Esophagus mucosa (tissue), 1 donor: Measurements from ENCODE around the gene ABCA8. TPM values are rescaled to one million over a fixed set of nuclear protein-coding genes. Genes with fewer than 3 reads are reported as not detected.
A peak's percentile ranks its signal among the peaks of the same experiment; 100 is the strongest.
"Not testable (repeated sequence)": the region's sequence is repeated elsewhere in the genome, so short reads cannot be mapped to it uniquely, and the experiment has no call there.

ENCODE experiments used
- ATAC-seq: fragments of 200-7000 bp; cut with Tn5 transposase; one replicate; pipeline ENCODE4 v1.9.1; 2020
- total RNA-seq: library from RNA; stranded (reverse); gene quantifications from one replicate; pipeline ENCODE4 v1.2.4, GENCODE V29; 2023
- donor health status: DM: yes; HTN: yes; CAD: no.

ABCA8 gene
- total RNA-seq, 1 donor from 2014 or later, result 0.72 TPM

GRCh38 chr17:68867759-68868516 is 87.3 kb downstream of the ABCA8 start:
- no peak for ATAC-seq

DNA sequence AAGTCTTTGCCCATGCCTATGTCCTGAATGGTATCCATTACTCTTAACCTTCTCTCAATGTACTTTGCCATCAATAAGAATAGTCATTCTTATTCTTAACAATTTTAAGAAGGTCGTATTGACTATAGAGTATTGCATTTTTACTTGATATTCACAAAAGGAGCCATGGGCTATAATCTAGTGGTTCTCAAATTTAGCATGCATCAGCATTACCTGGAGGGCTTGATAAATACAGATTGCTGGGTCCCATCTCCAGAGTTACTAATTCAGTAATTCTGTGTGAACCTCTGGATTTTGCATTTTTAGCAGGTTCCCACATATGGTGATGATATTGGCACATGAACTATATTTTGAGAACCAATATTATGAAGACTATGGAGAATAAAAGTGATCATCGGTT is 89.6 kb downstream of the ABCA8 start:
- no peak for ATAC-seq

DNA sequence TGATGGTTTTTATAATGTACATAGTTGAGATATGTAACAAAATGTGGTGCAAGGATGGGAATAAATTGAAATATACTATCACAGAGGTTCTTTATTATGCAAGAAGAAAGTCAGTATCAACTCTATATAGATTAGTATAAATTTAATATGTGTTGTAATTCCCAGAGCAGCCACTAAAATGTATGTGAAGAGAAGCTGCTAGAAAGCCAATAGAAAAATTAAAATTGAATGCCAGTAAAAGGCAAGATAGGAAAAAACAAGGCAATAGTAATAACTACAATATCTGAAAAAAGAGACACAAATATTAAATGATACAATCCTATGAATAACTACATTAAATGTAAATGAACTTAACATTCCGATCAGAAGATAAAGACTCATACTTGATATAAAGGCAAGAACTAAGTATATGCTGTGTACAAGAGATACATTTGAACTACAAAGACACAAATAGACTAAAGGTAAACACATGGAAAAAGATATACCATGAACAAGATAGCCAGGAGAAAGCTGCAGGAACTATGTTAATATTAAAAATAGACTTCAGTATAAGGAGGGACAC is 92.0 kb downstream of the ABCA8 start:
- ATAC-seq, result no peak

DNA sequence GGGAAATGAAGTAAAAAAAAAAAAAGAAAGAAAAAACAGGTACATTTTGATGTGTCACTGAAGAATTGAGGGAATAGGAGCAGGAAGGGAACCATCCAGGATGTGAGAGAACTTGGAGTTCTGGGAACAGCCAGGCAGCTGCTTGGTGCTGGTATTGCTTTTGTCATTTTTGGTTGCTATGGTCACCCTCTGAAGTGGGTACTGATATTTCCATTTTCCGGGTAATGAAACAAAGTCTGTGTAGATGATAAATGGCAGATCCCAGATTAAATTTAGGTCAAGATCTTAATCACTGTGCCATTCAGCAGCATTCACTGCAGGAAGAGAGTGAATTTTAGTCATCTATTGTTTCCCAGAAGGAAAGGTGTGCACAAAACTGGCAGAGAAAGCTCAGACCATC is 93.6 kb downstream of the ABCA8 start:
- peak; percentile 31 for ATAC-seq

- no peak for ATAC-seq
Observed at GRCh38 chr17:68860941-68861340, 94.3 kb downstream of the ABCA8 start.

GRCh38 chr17:68854452-68854851 is 100.7 kb downstream of the ABCA8 start:
- ATAC-seq, result no peak

GRCh38 chr17:68853439-68853838 is 101.8 kb downstream of the ABCA8 start:
- no peak for ATAC-seq

GRCh38 chr17:68853036-68853435 is 102.2 kb downstream of the ABCA8 start:
- ATAC-seq, result no peak

DNA sequence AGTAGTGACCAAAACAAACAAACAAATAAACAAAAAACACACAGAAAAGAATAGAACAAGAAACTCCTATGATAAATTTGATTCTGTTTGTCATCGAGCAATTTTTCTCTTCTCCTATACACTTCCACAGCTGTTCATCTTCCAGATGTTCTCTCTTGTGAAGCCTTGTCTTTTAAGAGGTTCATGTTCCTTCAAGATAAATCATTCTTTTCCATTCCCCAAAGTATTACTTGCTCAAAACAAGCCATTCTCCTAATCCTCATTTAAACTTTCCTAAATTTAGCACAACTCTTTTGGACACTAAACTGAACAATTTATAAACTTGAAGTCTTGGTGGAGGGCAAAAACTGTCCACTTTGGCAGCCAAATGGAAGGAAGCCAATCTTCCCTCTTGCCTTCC is 103.3 kb downstream of the ABCA8 start:
- no peak for ATAC-seq

DNA sequence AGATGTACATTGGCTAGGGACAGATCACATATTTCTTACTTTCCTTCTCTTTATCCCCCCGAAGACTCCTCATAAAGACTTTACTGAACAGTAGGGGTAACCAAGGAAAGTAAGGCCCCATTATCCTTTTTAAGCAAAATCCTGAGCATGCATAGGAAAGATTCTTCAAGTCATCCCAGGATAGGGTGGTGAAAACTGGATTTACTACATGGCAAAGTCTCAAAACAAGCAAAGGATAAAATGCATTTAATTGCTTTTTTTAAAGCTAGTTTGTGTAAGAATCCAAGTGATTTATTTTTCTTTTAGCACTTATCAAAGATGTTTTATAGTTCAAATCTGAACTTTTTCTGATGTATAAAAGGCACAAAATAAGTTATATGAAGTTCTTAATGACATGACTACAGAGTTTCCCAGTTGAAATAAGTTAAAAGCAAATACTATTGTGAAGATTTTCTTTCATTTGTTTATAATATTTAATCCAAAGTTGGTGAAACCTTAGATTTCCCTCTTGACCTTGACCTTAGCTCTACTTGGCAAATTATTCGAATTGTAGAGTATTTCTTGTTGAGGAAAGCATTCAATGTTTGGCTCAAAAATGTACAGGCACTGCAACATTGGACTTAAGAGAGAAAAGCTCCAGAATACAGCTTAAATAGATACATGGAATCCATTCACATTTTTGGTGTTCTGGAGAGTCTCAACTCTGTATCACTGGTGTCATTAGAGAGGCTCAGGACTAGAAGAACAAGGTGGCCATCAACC is 104.3 kb downstream of the ABCA8 start:
- ATAC-seq, result no peak

GRCh38 chr17:68849673-68850610 is 105.2 kb downstream of the ABCA8 start:
- ATAC-seq, result no peak

- ATAC-seq, result no peak
Observed at GRCh38 chr17:68847711-68848110, 107.5 kb downstream of the ABCA8 start.

GRCh38 chr17:68843522-68843921 is 111.7 kb downstream of the ABCA8 start:
- no peak for ATAC-seq

DNA sequence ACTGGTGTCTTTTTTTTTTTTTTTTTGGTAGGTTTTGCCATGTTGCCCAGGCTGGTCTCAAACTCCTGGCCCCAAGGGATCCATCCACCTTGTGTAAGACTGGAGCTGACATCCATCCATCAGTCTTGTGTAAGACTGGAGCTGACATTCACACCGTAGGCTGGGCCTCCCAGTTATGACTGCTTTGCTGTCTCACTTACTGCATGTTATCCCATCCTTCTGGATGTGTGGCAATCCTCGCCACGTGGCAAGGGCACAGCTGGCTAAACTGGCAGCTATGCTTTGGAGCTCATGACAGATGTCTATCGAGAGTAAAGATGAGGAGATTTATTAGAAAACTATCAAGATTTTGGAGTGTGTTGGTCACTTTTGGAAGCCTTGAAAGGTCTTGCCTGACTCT is 115.1 kb downstream of the ABCA8 start:
- no peak for ATAC-seq

DNA sequence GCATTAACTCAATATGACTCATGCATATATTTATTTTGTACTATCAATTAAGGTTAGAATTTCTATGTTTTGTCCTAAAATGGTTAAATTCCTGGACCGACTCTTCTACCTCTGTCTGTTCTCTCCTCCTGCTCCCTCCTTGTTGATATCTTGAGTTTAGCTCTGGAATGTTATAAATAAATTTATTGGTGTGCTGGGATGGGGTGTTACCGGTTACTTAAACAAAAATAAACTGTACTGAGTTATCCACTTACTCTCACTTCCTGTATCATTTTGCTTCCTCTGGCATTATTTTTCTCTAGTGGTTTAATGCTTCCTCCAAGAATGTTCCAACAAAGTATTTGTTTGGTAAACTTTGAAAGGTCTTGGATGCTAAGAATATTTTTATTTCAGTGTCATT is 120.1 kb downstream of the ABCA8 start:
- no peak for ATAC-seq

GRCh38 chr17:68834328-68834836 is 120.8 kb downstream of the ABCA8 start:
- no peak for ATAC-seq

- ATAC-seq, result no peak
Observed at GRCh38 chr17:68832109-68832802, 122.9 kb downstream of the ABCA8 start.

- no peak for ATAC-seq
Observed at GRCh38 chr17:68831170-68831569, 124.0 kb downstream of the ABCA8 start.

DNA sequence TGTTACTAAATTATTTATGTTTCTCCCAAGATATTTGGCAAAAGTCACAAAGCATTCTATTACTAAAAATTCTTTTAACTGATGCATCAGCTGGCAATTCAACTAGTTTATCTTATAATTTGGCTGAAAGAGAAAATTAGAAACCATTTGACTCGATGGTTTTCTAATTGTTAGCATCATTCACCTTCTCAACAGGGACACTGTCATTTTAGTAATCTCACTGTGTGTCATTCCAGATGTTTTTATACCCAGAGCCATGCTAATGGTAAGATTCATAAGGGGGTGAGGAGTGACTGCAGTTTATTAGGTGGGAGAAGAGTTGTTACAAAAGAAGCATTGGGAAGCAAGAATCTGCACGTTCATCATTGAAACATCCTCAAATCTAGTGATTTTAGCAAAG is 124.9 kb downstream of the ABCA8 start:
- no peak for ATAC-seq

GRCh38 chr17:68829211-68829610 is 126.0 kb downstream of the ABCA8 start:
- no peak for ATAC-seq

DNA sequence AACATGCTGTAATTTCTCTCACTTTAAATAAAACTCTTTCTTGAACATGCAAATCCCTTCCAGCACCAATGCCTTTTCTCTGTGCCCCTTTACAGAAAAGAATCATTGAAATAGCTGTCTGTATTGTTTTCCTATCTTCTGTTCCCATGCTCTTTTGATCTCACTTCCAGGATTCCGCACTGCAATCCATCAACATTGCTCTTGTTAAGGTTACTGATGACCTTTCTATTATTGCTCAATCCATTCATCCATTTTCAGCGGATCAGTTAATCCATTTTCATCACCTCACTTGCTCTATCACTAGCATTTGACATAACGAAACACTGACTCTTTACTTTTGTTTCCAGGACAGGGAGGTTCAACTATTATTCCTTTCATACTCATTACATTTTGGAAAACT is 130.5 kb downstream of the ABCA8 start:
- no peak for ATAC-seq

DNA sequence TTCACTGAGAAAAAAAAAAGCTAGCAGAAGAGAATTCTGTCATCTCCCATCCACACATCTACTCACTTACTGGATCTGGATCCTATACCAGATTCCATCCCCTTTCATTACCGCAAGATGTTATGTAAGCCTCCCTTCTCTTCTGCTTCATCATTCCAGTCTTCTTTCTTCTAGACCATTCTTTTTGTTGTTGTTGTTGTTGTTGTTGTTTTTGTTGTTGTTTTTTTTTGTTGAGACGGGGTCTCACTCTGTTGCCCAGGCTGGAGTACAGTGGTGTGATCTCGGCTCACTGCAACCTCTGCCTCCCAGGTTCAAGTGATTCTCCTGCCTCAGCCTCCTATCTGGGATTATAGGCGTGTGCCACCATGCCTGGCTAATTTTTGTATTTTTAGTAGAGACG is 131.0 kb downstream of the ABCA8 start:
- not testable (repeated sequence) for ATAC-seq
